ENCODE measurements around the gene MAP3K20. TPM values are rescaled to one million over a fixed set of nuclear protein-coding genes. Genes with fewer than 3 reads are reported as not detected.
"Not testable (repeated sequence)": the region's sequence is repeated elsewhere in the genome, so short reads cannot be mapped to it uniquely, and the experiment has no call there.

The MAP3K20 gene
- total and polyA plus RNA-seq, 4 donors = 25.6 to 109 (median 56.5) TPM

DNA sequence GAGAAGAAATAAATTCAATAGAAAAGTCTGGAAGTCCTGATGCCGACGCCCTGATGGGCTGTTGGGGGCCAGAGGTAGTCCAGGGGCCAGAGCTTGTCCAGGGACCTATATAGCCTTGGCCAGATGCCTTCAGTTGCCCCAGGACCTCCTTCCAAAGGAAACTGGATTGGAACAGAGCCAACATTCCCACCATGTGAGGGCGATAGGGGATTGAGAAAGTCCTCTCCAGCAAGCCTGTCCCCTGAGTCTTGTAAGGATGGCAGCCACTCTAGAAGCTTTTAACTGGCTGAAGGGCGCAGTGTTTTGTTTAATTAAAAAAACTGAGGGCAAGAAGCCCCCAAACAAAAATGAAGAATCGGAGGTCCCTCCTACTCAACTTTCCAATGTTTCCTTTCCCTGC lies 224.1 kb downstream of the MAP3K20 start:
- H3K9me3 ChIP-seq (ENCODE audit: control insufficient read depth, low read length) = peaks cover 8% of the 10 kb centered on the region
- no peak for ATAC-seq (ENCODE audit: low FRiP score)

DNA sequence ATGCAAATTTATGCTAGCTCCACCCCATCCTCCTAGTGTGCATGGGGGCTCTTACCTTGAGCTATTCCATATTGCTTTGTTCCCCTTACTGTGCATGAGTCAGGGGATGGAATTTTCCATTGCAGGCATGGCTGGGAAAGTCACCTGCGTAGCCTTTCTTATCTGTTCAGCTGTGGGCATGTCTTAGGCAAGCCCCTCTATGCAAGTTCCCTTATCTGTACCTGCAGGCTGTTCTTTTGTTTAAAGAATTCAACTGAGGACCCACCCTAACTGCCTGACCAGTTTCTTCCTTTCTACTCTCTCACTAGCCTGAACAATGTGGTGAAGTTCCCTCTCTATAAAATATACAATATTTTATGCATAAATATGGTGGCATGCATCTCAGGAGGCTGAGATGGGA lies 224.8 kb downstream of the MAP3K20 start:
- WGBS, 2 donors = 80 to 89% methylated on average over 1 of the region's 1 CpG
- no peak for DNase-seq
- Histone ChIP-seq H3K36me3 (ENCODE audit: control insufficient read depth in 1 of 2, insufficient read depth in 2 of 2, low read length in 1 of 2) (no peaks in the 10 kb centered on the region), H3K4me3 (ENCODE audit: low read length in 2 of 2) (no peak overlapping the region), H3K27me3 (ENCODE audit: control insufficient read depth in 1 of 2, insufficient read depth in 2 of 2, low read length in 1 of 2) (no peaks in the 10 kb centered on the region), H3K4me1 (ENCODE audit: control insufficient read depth in 1 of 2, insufficient read depth in 2 of 2, low read length in 2 of 2) (no peaks in the 10 kb centered on the region), H3K9me3 (ENCODE audit: control insufficient read depth, low read length) (peaks cover 8% of the 10 kb centered on the region), H3K27ac (ENCODE audit: low read depth in 1 of 2, low read length in 2 of 2) (no peak overlapping the region)
- ATAC-seq (ENCODE audit: low FRiP score) = no peak
- intact Hi-C loops (cut with DNase I) = no loop called here

More for the DNA sequence above, 224.1 kb downstream of the MAP3K20 start:
- intact Hi-C loops (cut with DNase I) = no loop called here
- Histone ChIP-seq H3K27ac (ENCODE audit: low read depth in 1 of 2, low read length in 2 of 2) (no peak overlapping the region), H3K4me3 (ENCODE audit: low read length in 2 of 2) (no peak overlapping the region), H3K27me3 (ENCODE audit: control insufficient read depth in 1 of 2, insufficient read depth in 2 of 2, low read length in 1 of 2) (no peaks in the 10 kb centered on the region), H3K4me1 (ENCODE audit: control insufficient read depth in 1 of 2, insufficient read depth in 2 of 2, low read length in 2 of 2) (no peaks in the 10 kb centered on the region), H3K36me3 (ENCODE audit: control insufficient read depth in 1 of 2, insufficient read depth in 2 of 2, low read length in 1 of 2) (no peaks in the 10 kb centered on the region)
- no peak for DNase-seq
- 84 to 87% methylated on average over 5 of the region's 5 CpGs for WGBS, 2 donors

DNA sequence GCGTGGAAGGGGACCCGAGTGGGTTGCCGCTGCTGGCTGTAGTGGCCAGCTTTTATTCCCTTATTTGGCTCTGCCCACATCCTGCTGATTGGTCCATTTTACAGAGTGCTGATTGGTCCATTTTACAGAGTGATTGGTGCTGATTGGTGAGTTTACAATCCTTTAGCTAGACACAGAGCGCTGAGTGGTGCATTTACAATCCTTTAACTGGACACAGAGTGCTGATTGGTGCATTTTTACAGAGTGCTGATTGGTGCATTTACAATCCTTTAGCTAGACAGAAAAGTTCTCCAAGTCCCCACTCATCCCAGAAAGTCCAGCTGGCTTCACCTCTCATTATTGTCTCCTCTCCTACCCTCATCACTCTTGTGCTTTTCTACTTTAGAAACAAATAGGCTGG lies 225.9 kb downstream of the MAP3K20 start:
- H3K4me1 ChIP-seq (ENCODE audit: control insufficient read depth in 1 of 2, insufficient read depth in 2 of 2, low read length in 2 of 2); DNase-seq; H3K36me3 ChIP-seq (ENCODE audit: control insufficient read depth in 1 of 2, insufficient read depth in 2 of 2, low read length in 1 of 2); H3K9me3 ChIP-seq (ENCODE audit: control insufficient read depth, low read length); ATAC-seq (ENCODE audit: low FRiP score); intact Hi-C loops (cut with DNase I); H3K27me3 ChIP-seq (ENCODE audit: control insufficient read depth in 1 of 2, insufficient read depth in 2 of 2, low read length in 1 of 2); H3K27ac ChIP-seq (ENCODE audit: low read depth in 1 of 2, low read length in 2 of 2); H3K4me3 ChIP-seq (ENCODE audit: low read length in 2 of 2): not testable (repeated sequence)
- WGBS, 2 donors = 94% methylated on average over 4 of the region's 4 CpGs

DNA sequence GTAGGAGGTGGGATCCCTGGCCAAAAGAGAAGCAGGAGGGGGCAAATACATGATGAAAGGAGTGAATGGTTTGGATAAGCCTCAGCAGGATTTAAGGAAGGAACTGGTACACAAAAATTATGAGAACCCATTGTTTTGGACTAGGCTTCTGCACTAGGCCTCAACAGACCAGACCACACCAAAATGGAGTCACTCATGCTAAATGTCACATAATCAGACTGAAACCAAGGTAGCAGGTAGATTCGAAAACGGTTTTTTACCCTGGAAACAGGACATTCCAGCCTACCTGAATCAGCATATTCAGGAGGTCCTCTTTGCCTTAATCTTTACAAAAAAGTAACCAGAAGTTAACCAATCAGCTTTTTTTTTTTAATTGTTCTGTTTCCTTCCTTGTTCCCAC lies 229.7 kb downstream of the MAP3K20 start:
- intact Hi-C loops (cut with DNase I) = no loop called here
- DNase-seq = no peak
- no peak for ATAC-seq (ENCODE audit: low FRiP score)
- Histone ChIP-seq H3K27ac (ENCODE audit: low read depth in 1 of 2, low read length in 2 of 2) (no peak overlapping the region), H3K9me3 (ENCODE audit: control insufficient read depth, low read length) (peaks cover 1% of the 10 kb centered on the region), H3K36me3 (ENCODE audit: control insufficient read depth in 1 of 2, insufficient read depth in 2 of 2, low read length in 1 of 2) (no peaks in the 10 kb centered on the region), H3K4me3 (ENCODE audit: low read length in 2 of 2) (no peak overlapping the region), H3K27me3 (ENCODE audit: control insufficient read depth in 1 of 2, insufficient read depth in 2 of 2, low read length in 1 of 2) (no peaks in the 10 kb centered on the region), H3K4me1 (ENCODE audit: control insufficient read depth in 1 of 2, insufficient read depth in 2 of 2, low read length in 2 of 2) (no peaks in the 10 kb centered on the region)
- WGBS, 2 donors = 91 to 96% methylated on average over 2 of the region's 2 CpGs

DNA sequence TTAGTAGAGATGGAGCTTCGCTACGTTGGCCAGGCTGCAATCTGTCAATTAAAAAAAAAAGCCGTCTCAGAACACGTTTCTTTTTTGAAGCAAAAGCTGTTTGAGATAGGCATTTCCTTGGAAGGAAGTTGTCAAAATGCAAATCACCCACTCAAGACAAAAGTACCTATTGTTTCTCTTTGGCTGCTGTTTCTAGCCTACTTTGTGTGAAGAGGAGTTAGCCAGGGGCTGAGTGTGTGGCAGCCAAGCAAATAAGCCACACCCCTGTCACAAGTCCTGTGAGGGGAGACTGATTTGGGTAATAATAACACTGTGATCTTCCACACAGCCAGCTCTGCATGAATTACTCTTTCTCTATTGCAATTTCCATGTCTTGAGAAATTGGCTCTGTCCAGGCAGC lies 231.6 kb downstream of the MAP3K20 start:
- DNase-seq (no peak), ATAC-seq (ENCODE audit: low FRiP score) (no peak)
- H3K27me3 ChIP-seq (ENCODE audit: control insufficient read depth in 1 of 2, insufficient read depth in 2 of 2, low read length in 1 of 2) = no peaks in the 10 kb centered on the region
- H3K9me3 ChIP-seq (ENCODE audit: control insufficient read depth, low read length) = peaks cover 1% of the 10 kb centered on the region
- intact Hi-C loops (cut with DNase I) = no loop called here
- H3K4me1 ChIP-seq (ENCODE audit: control insufficient read depth in 1 of 2, insufficient read depth in 2 of 2, low read length in 2 of 2) = no peaks in the 10 kb centered on the region
- no peaks in the 10 kb centered on the region for H3K36me3 ChIP-seq (ENCODE audit: control insufficient read depth in 1 of 2, insufficient read depth in 2 of 2, low read length in 1 of 2)
- H3K4me3 ChIP-seq (ENCODE audit: low read length in 2 of 2) = no peak overlapping the region
- 32 to 33% methylated on average over 4 of the region's 4 CpGs for WGBS, 2 donors
- H3K27ac ChIP-seq (ENCODE audit: low read depth in 1 of 2, low read length in 2 of 2) = no peak overlapping the region

DNA sequence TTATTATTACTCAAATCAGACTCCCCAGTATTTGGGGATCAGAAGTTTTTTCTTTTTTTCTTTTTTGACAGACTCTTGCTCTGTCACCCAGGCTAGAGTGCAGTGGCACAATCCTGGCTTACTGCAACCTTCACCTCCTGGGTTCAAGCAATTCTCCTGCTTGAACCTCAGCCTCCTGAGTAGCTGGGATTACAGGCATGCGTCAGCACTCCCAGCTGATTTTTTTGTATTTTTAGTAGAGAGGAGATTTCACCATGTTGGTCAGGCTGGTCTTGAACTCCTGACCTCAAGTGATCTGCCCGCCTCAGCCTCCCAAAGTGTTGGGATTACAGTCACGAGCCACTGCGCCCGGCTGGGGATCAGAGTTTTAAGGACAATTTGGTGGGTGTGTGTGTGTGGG lies 233.7 kb downstream of the MAP3K20 start:
- H3K27me3 ChIP-seq (ENCODE audit: control insufficient read depth in 1 of 2, insufficient read depth in 2 of 2, low read length in 1 of 2); ATAC-seq (ENCODE audit: low FRiP score); intact Hi-C loops (cut with DNase I); H3K4me3 ChIP-seq (ENCODE audit: low read length in 2 of 2); DNase-seq; H3K27ac ChIP-seq (ENCODE audit: low read depth in 1 of 2, low read length in 2 of 2); H3K9me3 ChIP-seq (ENCODE audit: control insufficient read depth, low read length); H3K36me3 ChIP-seq (ENCODE audit: control insufficient read depth in 1 of 2, insufficient read depth in 2 of 2, low read length in 1 of 2); H3K4me1 ChIP-seq (ENCODE audit: control insufficient read depth in 1 of 2, insufficient read depth in 2 of 2, low read length in 2 of 2): not testable (repeated sequence)
- 73% methylated on average over 5 of the region's 5 CpGs for WGBS, 2 donors

DNA sequence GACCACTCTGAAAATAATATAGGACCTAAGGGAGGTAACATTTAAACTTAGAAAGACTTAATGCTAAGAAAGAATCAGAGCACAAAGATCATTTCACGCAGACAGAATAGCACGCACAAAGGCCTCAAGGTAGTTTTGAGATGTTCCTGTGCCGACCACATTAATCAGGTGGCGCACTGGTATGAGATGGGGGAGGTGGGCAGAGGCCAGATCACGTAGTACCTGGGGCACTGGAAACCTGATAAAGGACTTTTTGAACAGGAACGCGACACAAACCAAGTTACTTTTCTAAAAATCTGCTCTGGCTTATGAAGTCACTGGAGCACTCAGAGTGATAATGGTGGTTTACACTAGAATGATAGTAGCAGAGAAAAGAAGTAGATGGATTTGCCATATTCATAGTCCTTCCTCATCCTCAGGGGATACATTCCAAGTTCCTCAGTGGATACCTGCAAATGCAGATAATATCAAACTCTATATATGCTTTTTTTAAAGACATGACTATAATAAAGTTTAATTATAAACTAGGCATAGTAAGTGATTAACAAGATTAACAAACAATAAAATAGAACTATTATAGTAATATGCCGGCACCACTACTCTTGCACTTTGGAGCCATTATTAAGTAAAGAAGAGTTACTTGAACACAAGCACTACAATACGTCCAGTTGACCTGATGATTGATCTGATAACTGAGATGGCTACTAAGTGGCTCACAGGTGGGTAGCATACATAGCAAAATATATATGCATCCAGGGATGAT lies 236.4 kb downstream of the MAP3K20 start:
- ATAC-seq (ENCODE audit: low FRiP score) = no peak
- 91 to 92% methylated on average over 9 of the region's 9 CpGs for WGBS, 2 donors

More for the DNA sequence above, 236.4 kb downstream of the MAP3K20 start:
- H3K4me3 ChIP-seq (ENCODE audit: low read length in 2 of 2) = no peak overlapping the region
- peaks cover 1% of the 10 kb centered on the region for H3K9me3 ChIP-seq (ENCODE audit: control insufficient read depth, low read length)
- no peak overlapping the region for H3K27ac ChIP-seq (ENCODE audit: low read depth in 1 of 2, low read length in 2 of 2)
- H3K36me3 ChIP-seq (ENCODE audit: control insufficient read depth in 1 of 2, insufficient read depth in 2 of 2, low read length in 1 of 2) = no peaks in the 10 kb centered on the region
- H3K27me3 ChIP-seq (ENCODE audit: control insufficient read depth in 1 of 2, insufficient read depth in 2 of 2, low read length in 1 of 2) = no peaks in the 10 kb centered on the region
- no peak for DNase-seq
- H3K4me1 ChIP-seq (ENCODE audit: control insufficient read depth in 1 of 2, insufficient read depth in 2 of 2, low read length in 2 of 2) = no peaks in the 10 kb centered on the region
- intact Hi-C loops (cut with DNase I) = no loop called here

Data from aorta (tissue), 5 donors.